Activated naive CD8-positive, alpha-beta T cell treated with anti-CD3 and anti-CD28 coated beads, Interleukin-2, amount 10 ng/mL, durations not matched to agents 7 days and 5 days (primary cell): ENCODE results near the gene OR2D2. TPM values are rescaled to one million over a fixed set of nuclear protein-coding genes. Genes with fewer than 3 reads are reported as not detected.
"Not testable (repeated sequence)": the region's sequence is repeated elsewhere in the genome, so short reads cannot be mapped to it uniquely, and the experiment has no call there.

Experiments
- ATAC-seq: fragments of 150-1000 bp; cut with Tn5 transposase; one replicate; pipeline ENCODE4 v1.10.0; 2021; ENCODE audit warnings: low read depth, moderate library complexity
- POLR2A ChIA-PET: fragments of 350-600 bp; sonication (Branson Sonifier 250); formaldehyde crosslinking; loops from one replicate; lab custom pipeline; 2021; ENCODE audit warnings: antibody characterized with exemption; lab: Charles Lee
- DNase-seq: peaks from one replicate; pipeline ENCODE4 v3.0.0; 2021
- H3K27ac Mint-ChIP-seq: one replicate; pipeline ENCODE4 v1.8.0; 2022; ENCODE audit warnings: mild to moderate bottlenecking, mixed read lengths
- H3K27me3 Mint-ChIP-seq: one replicate; pipeline ENCODE4 v1.8.0; 2022; ENCODE audit warnings: mild to moderate bottlenecking, moderate library complexity, mixed read lengths
- H3K36me3 Mint-ChIP-seq: one replicate; pipeline ENCODE4 v1.8.0; 2021; ENCODE audit warnings: mild to moderate bottlenecking, mixed read lengths
- H3K4me1 Mint-ChIP-seq: one replicate; pipeline ENCODE4 v1.8.0; 2021; ENCODE audit warnings: mixed read lengths
- H3K4me3 Mint-ChIP-seq: one replicate; pipeline ENCODE4 v1.8.0; 2022; ENCODE audit warnings: mild to moderate bottlenecking, moderate library complexity, mixed read lengths
- H3K9me3 Mint-ChIP-seq: one replicate; pipeline ENCODE4 v1.8.0; 2021; ENCODE audit warnings: mixed read lengths
- total RNA-seq, 2 experiments: library from RNA; stranded (reverse); gene quantifications; one replicate each; pipeline ENCODE4 v1.2.3, GENCODE V29; 2021

The OR2D2 gene
- total RNA-seq, 2 experiments from 2014 or later, result not detected

- Mint-ChIP-seq H3K36me3 (no peaks in the 10 kb centered on the region), H3K27ac (no peak overlapping the region)
- POLR2A ChIA-PET, result interaction anchor here (0.6 kb wide), 1 partner anchor 52 kb away, joined by 3 read pairs; no protein-coding TSS in a partner anchor
These were observed 27.9 kb downstream of the OR2D2 start for GRCh38 chr11:6864438-6864837.

GRCh38 chr11:6862961-6863360, 29.3 kb downstream of the OR2D2 start, which contains the start of gene OR10A2:
OR10A2 (plus strand) TSS chr11:6863057; CDS start chr11:6869755, 6,698 bp downstream.
- DNase-seq (no peak), ATAC-seq (no peak)
- POLR2A ChIA-PET, result interaction anchor here (0.6 kb wide), 1 partner anchor 50 kb away, joined by 3 read pairs; no protein-coding TSS in a partner anchor
- peaks cover 9% of the 10 kb centered on the region for H3K27me3 Mint-ChIP-seq
- no peak within 1 kb of the TSS for H3K27ac Mint-ChIP-seq
- no peak within 1 kb of the TSS for H3K4me3 Mint-ChIP-seq
- H3K36me3 Mint-ChIP-seq, result no peaks in the 10 kb centered on the region
- no peaks in the 10 kb centered on the region for H3K4me1 Mint-ChIP-seq
- H3K9me3 Mint-ChIP-seq, result peaks cover 3% of the 10 kb centered on the region

More at GRCh38 chr11:6864438-6864837, 27.9 kb downstream of the OR2D2 start:
- ATAC-seq, result no peak
- Mint-ChIP-seq H3K4me1 (no peaks in the 10 kb centered on the region), H3K4me3 (no peak overlapping the region), H3K9me3 (peaks cover 3% of the 10 kb centered on the region), H3K27me3 (peaks cover 9% of the 10 kb centered on the region)
- no peak for DNase-seq

- Mint-ChIP-seq H3K36me3 (no peaks in the 10 kb centered on the region), H3K4me1 (peaks cover 5% of the 10 kb centered on the region)
These were observed 35.4 kb downstream of the OR2D2 start for GRCh38 chr11:6856871-6857270.

GRCh38 chr11:6855971-6856541, 36.2 kb downstream of the OR2D2 start:
- Mint-ChIP-seq H3K36me3 (no peaks in the 10 kb centered on the region), H3K27ac (no peak overlapping the region), H3K27me3 (peaks cover 3% of the 10 kb centered on the region), H3K9me3 (peaks cover 16% of the 10 kb centered on the region), H3K4me3 (no peak overlapping the region), H3K4me1 (peaks cover 5% of the 10 kb centered on the region)
- DNase-seq, result no peak
- POLR2A ChIA-PET, result no interaction called here
- no peak for ATAC-seq

More at GRCh38 chr11:6856871-6857270, 35.4 kb downstream of the OR2D2 start:
- no peak overlapping the region for H3K4me3 Mint-ChIP-seq
- no peak for DNase-seq
- POLR2A ChIA-PET, result no interaction called here
- peaks cover 11% of the 10 kb centered on the region for H3K9me3 Mint-ChIP-seq
- ATAC-seq, result no peak
- peaks cover 3% of the 10 kb centered on the region for H3K27me3 Mint-ChIP-seq
- no peak overlapping the region for H3K27ac Mint-ChIP-seq

- H3K36me3 Mint-ChIP-seq, H3K27me3 Mint-ChIP-seq, H3K4me1 Mint-ChIP-seq, POLR2A ChIA-PET, H3K27ac Mint-ChIP-seq, DNase-seq, ATAC-seq, H3K4me3 Mint-ChIP-seq: not testable (repeated sequence)
- H3K9me3 Mint-ChIP-seq, result peaks cover 18% of the 10 kb centered on the region
These were observed 37.5 kb downstream of the OR2D2 start for GRCh38 chr11:6854801-6855200.

GRCh38 chr11:6850526-6850925, 41.8 kb downstream of the OR2D2 start:
- no peak overlapping the region for H3K27ac Mint-ChIP-seq
- DNase-seq, result no peak
- ATAC-seq, result no peak
- H3K36me3 Mint-ChIP-seq, result no peaks in the 10 kb centered on the region
- H3K27me3 Mint-ChIP-seq, result peaks cover 5% of the 10 kb centered on the region
- H3K4me1 Mint-ChIP-seq, result no peaks in the 10 kb centered on the region
- POLR2A ChIA-PET, result no interaction called here
- H3K9me3 Mint-ChIP-seq, result peaks cover 19% of the 10 kb centered on the region
- no peak overlapping the region for H3K4me3 Mint-ChIP-seq

GRCh38 chr11:6845383-6845782, 46.9 kb downstream of the OR2D2 start, which contains the start of gene OR10A5:
OR10A5 (plus strand) TSS chr11:6845683; CDS start chr11:6845683, 0 bp downstream.
- ATAC-seq (no peak), DNase-seq (no peak)
- no peaks in the 10 kb centered on the region for H3K36me3 Mint-ChIP-seq
- H3K27me3 Mint-ChIP-seq, result peaks cover 11% of the 10 kb centered on the region
- no peak within 1 kb of the TSS for H3K4me3 Mint-ChIP-seq
- H3K9me3 Mint-ChIP-seq, result peaks cover 6% of the 10 kb centered on the region
- POLR2A ChIA-PET, result no interaction called here
- no peaks in the 10 kb centered on the region for H3K4me1 Mint-ChIP-seq
- H3K27ac Mint-ChIP-seq, result no peak within 1 kb of the TSS

- no peak for DNase-seq
- Mint-ChIP-seq H3K27me3 (peaks cover 11% of the 10 kb centered on the region), H3K36me3 (no peaks in the 10 kb centered on the region), H3K9me3 (peaks cover 4% of the 10 kb centered on the region), H3K27ac (no peak overlapping the region), H3K4me3 (no peak overlapping the region), H3K4me1 (no peaks in the 10 kb centered on the region)
- POLR2A ChIA-PET, result no interaction called here
- ATAC-seq, result no peak
These were observed 47.9 kb downstream of the OR2D2 start for GRCh38 chr11:6844356-6844755.

GRCh38 chr11:6843670-6844069, 48.6 kb downstream of the OR2D2 start:
- POLR2A ChIA-PET, result no interaction called here
- H3K36me3 Mint-ChIP-seq, result no peaks in the 10 kb centered on the region
- no peak overlapping the region for H3K4me3 Mint-ChIP-seq

GRCh38 chr11:6841694-6842093, 50.6 kb downstream of the OR2D2 start:
- DNase-seq (no peak), ATAC-seq (no peak)
- Mint-ChIP-seq H3K36me3 (no peaks in the 10 kb centered on the region), H3K27me3 (peaks cover 6% of the 10 kb centered on the region), H3K9me3 (peaks cover 1% of the 10 kb centered on the region), H3K27ac (no peak overlapping the region), H3K4me3 (no peak overlapping the region), H3K4me1 (no peaks in the 10 kb centered on the region)
- POLR2A ChIA-PET, result no interaction called here

More at GRCh38 chr11:6843670-6844069, 48.6 kb downstream of the OR2D2 start:
- Mint-ChIP-seq H3K4me1 (no peaks in the 10 kb centered on the region), H3K27me3 (peaks cover 11% of the 10 kb centered on the region), H3K9me3 (peaks cover 4% of the 10 kb centered on the region), H3K27ac (no peak overlapping the region)
- DNase-seq, result no peak
- ATAC-seq, result no peak

Other genes starting within 250 kb of the OR2D2 start
- gene DCHS1, start 236.7 kb downstream of the OR2D2 start, total RNA-seq, result 1 to 10 TPM; 2.1 to 2.5 TPM
- 10 to 100 TPM; 50.9 to 51.4 TPM for gene MRPL17, start 209.2 kb downstream of the OR2D2 start, total RNA-seq
- not detected for gene OR2AG2, start 120.5 kb downstream of the OR2D2 start, total RNA-seq
- not detected for gene OR2AG1, start 109.5 kb downstream of the OR2D2 start, total RNA-seq
- gene OR6A2, start 92.8 kb downstream of the OR2D2 start, total RNA-seq, result under 1 TPM in 1 of 2 experiments, not detected in 1; 0.08 TPM
- gene OR10A5, start 46.8 kb downstream of the OR2D2 start, total RNA-seq, result not detected
- not detected for gene OR10A2, start 29.4 kb downstream of the OR2D2 start, total RNA-seq
- gene OR10A4, start 15.9 kb downstream of the OR2D2 start, total RNA-seq, result not detected
- gene OR2D3, start 28.5 kb upstream of the OR2D2 start, total RNA-seq, result not detected
- gene ZNF215, start 33.9 kb upstream of the OR2D2 start, total RNA-seq, result 1 to 10 TPM in 1 of 2 experiments, under 1 TPM in 1; 0.91 to 1.1 TPM
- not detected for gene ZNF214, start 127.8 kb upstream of the OR2D2 start, total RNA-seq
- gene NLRP14, start 128.0 kb upstream of the OR2D2 start, total RNA-seq, result not detected
- gene RBMXL2, start 196.5 kb upstream of the OR2D2 start, total RNA-seq, result not detected